Kidney (tissue), 14 donors: ENCODE measurements around the gene IL13RA1. TPM values are rescaled to one million over a fixed set of nuclear protein-coding genes. Genes with fewer than 3 reads are reported as not detected.
A peak's percentile ranks its signal among the peaks of the same experiment; 100 is the strongest.
"Not testable (repeated sequence)": the region's sequence is repeated elsewhere in the genome, so short reads cannot be mapped to it uniquely, and the experiment has no call there.

Experiments used
- DNase-seq, 5 donors: peaks; one replicate each; pipeline ENCODE4 v3.0.0-alpha.2; 2013 to 2020
- FAIRE-seq: peaks from 2 replicates; lab custom pipeline; 2012; peaks lifted over from hg19 to GRCh38; lab: Jason Lieb, UNC
- H3K27ac ChIP-seq, 2 donors: one replicate each; pipeline ENCODE4 v1.7.0; 2013; ENCODE audit warnings: low read depth in 2 of 2, low read length in 2 of 2, inconsistent platforms in 1 of 2
- H3K27me3 ChIP-seq: one replicate; pipeline ENCODE4 v1.7.1; 2013; ENCODE audit warnings: low read length, inconsistent platforms; ENCODE audit not compliant: control insufficient read depth, insufficient read depth
- H3K36me3 ChIP-seq, 3 donors: one replicate each; pipeline versions ENCODE4 v1.7.0 to v1.7.1; 2013; ENCODE audit warnings: low read length in 3 of 3, control low read depth in 1 of 3, inconsistent platforms in 1 of 3; ENCODE audit not compliant: insufficient read depth in 3 of 3, control insufficient read depth in 2 of 3
- H3K4me1 ChIP-seq, 3 donors: one replicate each; pipeline versions ENCODE4 v1.7.0 to v1.7.1; 2013; ENCODE audit warnings: low read length in 3 of 3, inconsistent platforms in 1 of 3, low read depth in 1 of 3; ENCODE audit not compliant: control insufficient read depth in 2 of 3, insufficient read depth in 2 of 3
- H3K4me3 ChIP-seq, 3 donors: one replicate each; pipeline versions ENCODE4 v1.7.0 to v1.8.1; 2013; ENCODE audit warnings: low read length in 3 of 3, control low read depth in 1 of 3, inconsistent platforms in 1 of 3
- H3K9ac ChIP-seq, 3 donors: one replicate each; pipeline versions ENCODE4 v1.7.0 to v1.7.1; 2013; ENCODE audit warnings: low read length in 3 of 3, control low read depth in 1 of 3, inconsistent platforms in 1 of 3
- H3K9me3 ChIP-seq, 3 donors: one replicate each; pipeline versions ENCODE4 v1.7.0 to v1.7.1; 2013; ENCODE audit warnings: low read length in 3 of 3, control low read depth in 1 of 3, inconsistent platforms in 1 of 3; ENCODE audit not compliant: control insufficient read depth in 2 of 3, insufficient read depth in 1 of 3
- CTCF ChIP-seq: IDR thresholded peaks from 3 replicates; pipeline ENCODE4 v1.5.1; 2012; ENCODE audit warnings: mild to moderate bottlenecking, moderate library complexity, borderline replicate concordance; ENCODE audit not compliant: insufficient read depth; ENCODE audit errors: extremely low read depth
- intact Hi-C: fragments of 100-400 bp; cut with DNase I; formaldehyde crosslinking; loops from one replicate; pipeline ENCODE4 v1.11.1; 2022
- polyA plus RNA-seq: library from polyadenylated mRNA; stranded (reverse); fragments of 350-450 nt; fragmentation: Illumina TruSeq; extraction: RNeasy Lipid Tissue Mini Kit (QIAGEN cat#74804); gene quantifications from one replicate; pipeline ENCODE4 v1.2.3, GENCODE V29; 2014; ENCODE audit warnings: low read depth, low replicate concordance; ENCODE audit not compliant: insufficient read depth
- total RNA-seq: library from RNA; stranded (reverse); fragmentation: NEBNext Ultra II Directional; extraction: Animal tissue kit (Norgen Biotek cat#: 25700); gene quantifications from one replicate; pipeline ENCODE4 v1.2.1, GENCODE V29; 2021
- donor health status: control.
- donor health status: control.
- donor health status: control.
- donor health status: control.
- donor health status: control.
- donor health status: DM: yes; HTN: yes; CAD: no.
- donor health status: Normal renal cell carcinoma (clear cell type).

The IL13RA1 gene
- total and polyA plus RNA-seq, 2 donors from 2014 or later: 26.5 to 79.8 TPM

- no peak for DNase-seq
- H3K27ac ChIP-seq: no peak overlapping the region
- intact Hi-C loops: no loop called here
These were observed 28.8 kb upstream of the IL13RA1 start for GRCh38 chrX:118698516-118699170.

GRCh38 chrX:118702741-118703140, 24.7 kb upstream of the IL13RA1 start:
- no peaks in the 10 kb centered on the region for H3K36me3 ChIP-seq
- intact Hi-C loops: no loop called here
- DNase-seq (no peak), FAIRE-seq (no peak)
- no peaks in the 10 kb centered on the region for H3K27me3 ChIP-seq
- TF ChIP-seq CTCF: no peak
- no peaks in the 10 kb centered on the region for H3K4me1 ChIP-seq
- no peaks in the 10 kb centered on the region for H3K9me3 ChIP-seq
- H3K4me3 ChIP-seq: no peak overlapping the region
- no peak overlapping the region for H3K9ac ChIP-seq
- no peak overlapping the region for H3K27ac ChIP-seq

More at GRCh38 chrX:118698516-118699170, 28.8 kb upstream of the IL13RA1 start:
- TF ChIP-seq CTCF: no peak
- no peaks in the 10 kb centered on the region for H3K4me1 ChIP-seq
- H3K4me3 ChIP-seq: no peak overlapping the region
- no peaks in the 10 kb centered on the region for H3K36me3 ChIP-seq
- no peaks in the 10 kb centered on the region for H3K9me3 ChIP-seq
- no peak for FAIRE-seq
- no peaks in the 10 kb centered on the region for H3K27me3 ChIP-seq
- no peak overlapping the region for H3K9ac ChIP-seq

- Histone ChIP-seq H3K36me3 (no peaks in the 10 kb centered on the region), H3K9me3 (no peaks in the 10 kb centered on the region), H3K4me1 (no peaks in the 10 kb centered on the region), H3K4me3 (no peak overlapping the region), H3K27me3 (no peaks in the 10 kb centered on the region), H3K27ac (no peak overlapping the region), H3K9ac (no peak overlapping the region)
- no peak for DNase-seq
- no peak for FAIRE-seq
- intact Hi-C loops: no loop called here
- no peak for TF ChIP-seq CTCF
These were observed 20.7 kb upstream of the IL13RA1 start for GRCh38 chrX:118706681-118707080.

- intact Hi-C loops: no loop called here
- no peak for DNase-seq
- Histone ChIP-seq H3K9ac (no peak overlapping the region), H3K27ac (no peak overlapping the region), H3K9me3 (no peaks in the 10 kb centered on the region), H3K27me3 (no peaks in the 10 kb centered on the region), H3K4me1 (no peaks in the 10 kb centered on the region), H3K36me3 (no peaks in the 10 kb centered on the region), H3K4me3 (no peak overlapping the region)
- no peak for TF ChIP-seq CTCF
- FAIRE-seq: no peak
These were observed 12.9 kb upstream of the IL13RA1 start for GRCh38 chrX:118714521-118714920.

- H3K4me3 ChIP-seq, intact Hi-C loops, H3K27ac ChIP-seq, FAIRE-seq, H3K27me3 ChIP-seq, H3K9me3 ChIP-seq, H3K4me1 ChIP-seq, H3K9ac ChIP-seq, H3K36me3 ChIP-seq: not testable (repeated sequence)
- peak in 3 of 5 donors; percentile 32 to 56 (median 41) for DNase-seq
These were observed 11.5 kb upstream of the IL13RA1 start for GRCh38 chrX:118715917-118716316.
